C4-2B (cell line): ENCODE data around the gene TBC1D10A.

ENCODE experiments used
- ZFX ChIP-seq: fragments of 450-650 bp; IDR thresholded peaks from 2 replicates; pipeline ENCODE4 v1.6.1; 2017
- TF ChIP-seq, protein P1 (sequence below): fragments of 450-650 bp; conservative IDR thresholded peaks from 2 replicates; pipeline ENCODE4 v1.5.1; 2017; ENCODE audit warnings: mild to moderate bottlenecking

DNA sequence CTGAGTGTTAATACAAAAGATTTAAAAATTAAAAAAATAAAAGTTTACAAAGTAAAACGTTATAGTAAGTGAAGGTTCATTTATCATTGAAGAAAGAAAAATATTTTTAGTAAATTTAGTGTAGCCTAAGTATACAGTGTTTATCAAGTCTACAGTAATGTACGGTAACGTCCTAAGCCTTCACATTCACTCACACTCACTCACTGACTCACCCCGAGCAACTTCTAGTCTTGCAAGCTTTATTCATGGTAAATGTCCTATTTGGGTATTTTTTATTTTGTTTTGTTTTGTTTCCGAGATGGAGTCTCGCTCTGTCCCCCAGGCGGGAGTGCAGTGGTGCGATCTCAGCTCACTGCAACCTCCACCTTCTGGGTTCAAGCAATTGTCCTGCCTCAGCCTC lies 46.2 kb downstream of the TBC1D10A start:
- TF ChIP-seq, protein P1, sequence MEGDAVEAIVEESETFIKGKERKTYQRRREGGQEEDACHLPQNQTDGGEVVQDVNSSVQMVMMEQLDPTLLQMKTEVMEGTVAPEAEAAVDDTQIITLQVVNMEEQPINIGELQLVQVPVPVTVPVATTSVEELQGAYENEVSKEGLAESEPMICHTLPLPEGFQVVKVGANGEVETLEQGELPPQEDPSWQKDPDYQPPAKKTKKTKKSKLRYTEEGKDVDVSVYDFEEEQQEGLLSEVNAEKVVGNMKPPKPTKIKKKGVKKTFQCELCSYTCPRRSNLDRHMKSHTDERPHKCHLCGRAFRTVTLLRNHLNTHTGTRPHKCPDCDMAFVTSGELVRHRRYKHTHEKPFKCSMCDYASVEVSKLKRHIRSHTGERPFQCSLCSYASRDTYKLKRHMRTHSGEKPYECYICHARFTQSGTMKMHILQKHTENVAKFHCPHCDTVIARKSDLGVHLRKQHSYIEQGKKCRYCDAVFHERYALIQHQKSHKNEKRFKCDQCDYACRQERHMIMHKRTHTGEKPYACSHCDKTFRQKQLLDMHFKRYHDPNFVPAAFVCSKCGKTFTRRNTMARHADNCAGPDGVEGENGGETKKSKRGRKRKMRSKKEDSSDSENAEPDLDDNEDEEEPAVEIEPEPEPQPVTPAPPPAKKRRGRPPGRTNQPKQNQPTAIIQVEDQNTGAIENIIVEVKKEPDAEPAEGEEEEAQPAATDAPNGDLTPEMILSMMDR = no peak
- TF ChIP-seq ZFX = no peak
